ENCODE measurements around the gene PSME2. TPM values are rescaled to one million over a fixed set of nuclear protein-coding genes. Genes with fewer than 3 reads are reported as not detected.
A peak's percentile ranks its signal among the peaks of the same experiment; 100 is the strongest.

Gene PSME2
- total RNA-seq, 1 donor from 2014 or later, result 173 TPM

DNA sequence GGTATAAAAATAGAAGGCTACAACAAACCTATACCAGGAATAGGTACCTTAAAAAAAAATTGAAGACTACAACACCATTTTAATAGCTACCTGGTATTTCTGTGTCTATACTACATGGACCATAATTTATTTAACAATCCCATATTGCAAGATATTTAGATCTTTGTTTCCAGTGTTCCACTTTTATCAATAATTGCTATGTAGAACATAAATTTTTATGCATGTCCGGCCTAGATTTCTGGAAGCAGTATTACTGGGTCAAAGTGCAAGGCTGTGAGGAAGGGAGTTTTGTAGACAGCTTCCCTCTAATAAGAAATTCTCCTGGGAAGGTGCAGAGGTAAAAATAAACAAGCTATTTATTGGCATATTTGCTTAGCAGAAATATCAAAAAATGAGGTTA, 35.9 kb downstream of the PSME2 start:
- no peak overlapping the region for H3K27ac Mint-ChIP-seq (ENCODE audit: unreplicated experiment)
- H3K4me1 Mint-ChIP-seq (ENCODE audit: low read depth, unreplicated experiment), result peaks cover 5% of the 10 kb centered on the region
- TF ChIP-seq EZH2 (IDR thresholded peaks at IDR 0.05; ENCODE audit: insufficient read depth, low read length), result no peak
- TF ChIP-seq CTCF (IDR thresholded peaks at IDR 0.05; ENCODE audit: insufficient read depth, low read depth, low read length), result no peak
- H3K4me3 ChIP-seq (ENCODE audit: insufficient read depth, low read depth, low read length), result no peak overlapping the region
- H3K36me3 ChIP-seq (ENCODE audit: insufficient read depth, low read length), result no peaks in the 10 kb centered on the region
- DNase-seq (ENCODE audit: low read depth), result no peak
- FAIRE-seq, result no peak
- H3K9me3 ChIP-seq (ENCODE audit: insufficient read depth, low read depth, low read length), result no peaks in the 10 kb centered on the region
- no peak overlapping the region for H3K9ac ChIP-seq (ENCODE audit: low read length)
- H3K9me3 Mint-ChIP-seq (ENCODE audit: unreplicated experiment), result no peaks in the 10 kb centered on the region
- H3K4me1 ChIP-seq (ENCODE audit: insufficient read depth, low read length), result peaks cover 9% of the 10 kb centered on the region
- H3K27me3 ChIP-seq (ENCODE audit: insufficient read depth, low read length), result no peaks in the 10 kb centered on the region
- no peak overlapping the region for H2AFZ ChIP-seq (ENCODE audit: low read depth, low read length)
- H3K27ac ChIP-seq (ENCODE audit: low read depth, low read length), result no peak overlapping the region
- H3K4me3 Mint-ChIP-seq (ENCODE audit: unreplicated experiment), result no peak overlapping the region
- no peak overlapping the region for H3K4me2 ChIP-seq (ENCODE audit: low read length)
- no peaks in the 10 kb centered on the region for H3K79me2 ChIP-seq (ENCODE audit: insufficient read depth, low read length)
- no peaks in the 10 kb centered on the region for H3K27me3 Mint-ChIP-seq (ENCODE audit: low read depth, unreplicated experiment)
- H4K20me1 ChIP-seq (ENCODE audit: insufficient read depth, low read length), result no peaks in the 10 kb centered on the region
- no peaks in the 10 kb centered on the region for H3K36me3 Mint-ChIP-seq (ENCODE audit: low read depth, unreplicated experiment)

DNA sequence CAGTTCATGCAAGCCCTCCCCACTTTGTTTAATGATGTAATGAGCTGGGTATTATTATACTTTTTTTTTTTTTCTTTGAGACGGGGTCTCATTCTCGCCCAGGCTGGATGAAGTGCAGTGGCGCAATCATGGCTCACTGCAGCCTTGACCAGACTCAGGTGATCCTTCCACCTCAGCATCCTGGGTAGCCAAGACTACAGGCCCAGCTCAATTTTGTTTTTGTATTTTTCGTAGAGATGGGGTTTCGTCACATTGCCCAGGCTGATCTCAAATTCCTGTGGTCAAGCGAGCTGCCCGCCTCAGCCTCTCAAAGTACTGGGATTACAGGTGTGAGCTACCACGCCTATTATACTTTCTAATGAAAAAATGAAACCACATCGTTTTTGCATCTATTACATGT, 36.4 kb downstream of the PSME2 start:
- no peaks in the 10 kb centered on the region for H3K79me2 ChIP-seq (ENCODE audit: insufficient read depth, low read length)
- TF ChIP-seq EZH2 (IDR thresholded peaks at IDR 0.05; ENCODE audit: insufficient read depth, low read length), result no peak
- no peak for TF ChIP-seq CTCF (IDR thresholded peaks at IDR 0.05; ENCODE audit: insufficient read depth, low read depth, low read length)
- Mint-ChIP-seq H3K27me3 (ENCODE audit: low read depth, unreplicated experiment) (no peaks in the 10 kb centered on the region), H3K9me3 (ENCODE audit: unreplicated experiment) (no peaks in the 10 kb centered on the region), H3K4me3 (ENCODE audit: unreplicated experiment) (no peak overlapping the region), H3K36me3 (ENCODE audit: low read depth, unreplicated experiment) (peaks cover 2% of the 10 kb centered on the region), H3K4me1 (ENCODE audit: low read depth, unreplicated experiment) (peaks cover 3% of the 10 kb centered on the region), H3K27ac (ENCODE audit: unreplicated experiment) (no peak overlapping the region)
- H3K4me2 ChIP-seq (ENCODE audit: low read length), result no peak overlapping the region
- no peaks in the 10 kb centered on the region for H4K20me1 ChIP-seq (ENCODE audit: insufficient read depth, low read length)
- H3K9ac ChIP-seq (ENCODE audit: low read length), result no peak overlapping the region
- H3K4me1 ChIP-seq (ENCODE audit: insufficient read depth, low read length), result peaks cover 5% of the 10 kb centered on the region
- no peaks in the 10 kb centered on the region for H3K36me3 ChIP-seq (ENCODE audit: insufficient read depth, low read length)
- no peaks in the 10 kb centered on the region for H3K27me3 ChIP-seq (ENCODE audit: insufficient read depth, low read length)
- FAIRE-seq (no peak), DNase-seq (ENCODE audit: low read depth) (no peak)
- no peak overlapping the region for H3K27ac ChIP-seq (ENCODE audit: low read depth, low read length)
- H3K4me3 ChIP-seq (ENCODE audit: insufficient read depth, low read depth, low read length), result no peak overlapping the region
- no peak overlapping the region for H2AFZ ChIP-seq (ENCODE audit: low read depth, low read length)
- H3K9me3 ChIP-seq (ENCODE audit: insufficient read depth, low read depth, low read length), result no peaks in the 10 kb centered on the region

DNA sequence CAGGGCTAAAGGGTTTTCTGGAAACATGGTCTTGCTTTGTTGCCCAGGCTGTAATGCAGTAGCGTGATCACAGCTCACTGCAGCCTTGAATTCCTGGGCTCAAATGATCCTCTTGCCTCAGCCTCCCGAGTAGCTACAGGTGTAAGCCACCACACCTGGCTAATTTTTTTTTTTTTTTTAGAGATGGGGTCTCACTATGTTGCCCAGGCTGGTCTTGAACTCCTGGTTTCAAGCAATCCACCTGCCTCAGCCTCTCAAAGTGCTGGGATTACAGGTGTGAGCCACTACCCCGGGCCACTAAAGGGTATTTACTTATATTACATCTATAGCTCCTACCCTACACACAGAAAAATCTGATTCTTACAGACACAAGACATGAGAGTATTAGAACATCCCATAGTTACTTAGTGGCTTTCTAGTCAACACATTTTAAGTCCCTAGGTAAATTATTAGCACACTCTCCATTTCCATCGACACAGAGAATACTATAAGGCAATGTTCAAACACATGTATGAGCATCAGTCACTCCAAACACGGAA, 38.0 kb downstream of the PSME2 start:
- DNase-seq (ENCODE audit: low read depth) (no peak), FAIRE-seq (peak; percentile 39)
- H4K20me1 ChIP-seq (ENCODE audit: insufficient read depth, low read length), result no peaks in the 10 kb centered on the region
- H3K27ac Mint-ChIP-seq (ENCODE audit: unreplicated experiment), result peak overlapping the region; percentile 0
- no peaks in the 10 kb centered on the region for H3K79me2 ChIP-seq (ENCODE audit: insufficient read depth, low read length)
- H3K4me2 ChIP-seq (ENCODE audit: low read length), result no peak overlapping the region
- H3K36me3 Mint-ChIP-seq (ENCODE audit: low read depth, unreplicated experiment), result peaks cover 16% of the 10 kb centered on the region
- no peaks in the 10 kb centered on the region for H3K27me3 ChIP-seq (ENCODE audit: insufficient read depth, low read length)
- H3K4me3 ChIP-seq (ENCODE audit: insufficient read depth, low read depth, low read length), result no peak overlapping the region
- H3K4me1 Mint-ChIP-seq (ENCODE audit: low read depth, unreplicated experiment), result peaks cover 3% of the 10 kb centered on the region
- H3K36me3 ChIP-seq (ENCODE audit: insufficient read depth, low read length), result no peaks in the 10 kb centered on the region
- H3K4me3 Mint-ChIP-seq (ENCODE audit: unreplicated experiment), result no peak overlapping the region
- peak overlapping the region; percentile 7 for H2AFZ ChIP-seq (ENCODE audit: low read depth, low read length)
- no peak for TF ChIP-seq CTCF (IDR thresholded peaks at IDR 0.05; ENCODE audit: insufficient read depth, low read depth, low read length)
- TF ChIP-seq EZH2 (IDR thresholded peaks at IDR 0.05; ENCODE audit: insufficient read depth, low read length), result no peak
- no peaks in the 10 kb centered on the region for H3K9me3 ChIP-seq (ENCODE audit: insufficient read depth, low read depth, low read length)
- no peak overlapping the region for H3K9ac ChIP-seq (ENCODE audit: low read length)
- H3K9me3 Mint-ChIP-seq (ENCODE audit: unreplicated experiment), result no peaks in the 10 kb centered on the region
- H3K4me1 ChIP-seq (ENCODE audit: insufficient read depth, low read length), result peaks cover 2% of the 10 kb centered on the region
- H3K27ac ChIP-seq (ENCODE audit: low read depth, low read length), result no peak overlapping the region
- H3K27me3 Mint-ChIP-seq (ENCODE audit: low read depth, unreplicated experiment), result no peaks in the 10 kb centered on the region

Data from astrocyte (in vitro differentiated cells and primary cell).